GM18498 (cell line): ENCODE results near the gene GBGT1.

Experiments
- ATAC-seq: cut with Tn5 transposase; IDR thresholded peaks from one replicate; pipeline ENCODE4 v1.9.1; 2021; ENCODE audit warnings: mild to moderate bottlenecking, moderate library complexity; ENCODE audit not compliant: unreplicated experiment

Gene GBGT1

GRCh38 chr9:133166392-133166791 lies 2.7 kb upstream of the GBGT1 start:
- no peak for ATAC-seq

GRCh38 chr9:133165452-133165730 lies 1.7 kb upstream of the GBGT1 start:
- ATAC-seq: no peak

- no peak for ATAC-seq
These were observed 477 bp upstream of the GBGT1 start for GRCh38 chr9:133164191-133164590.

- ATAC-seq: no peak
These were observed 732 bp downstream of the GBGT1 start for GRCh38 chr9:133162861-133163503.

- no peak for ATAC-seq
These were observed 2.2 kb downstream of the GBGT1 start for GRCh38 chr9:133161547-133161950.

GRCh38 chr9:133160742-133161546 lies 2.8 kb downstream of the GBGT1 start:
- no peak for ATAC-seq

GRCh38 chr9:133158695-133159094 lies 5.0 kb downstream of the GBGT1 start:
- no peak for ATAC-seq

- no peak for ATAC-seq
These were observed 8.6 kb downstream of the GBGT1 start for GRCh38 chr9:133155156-133155555.

GRCh38 chr9:133154097-133154989 lies 9.4 kb downstream of the GBGT1 start:
- no peak for ATAC-seq

- no peak for ATAC-seq
These were observed 10.3 kb downstream of the GBGT1 start for GRCh38 chr9:133153227-133154096.

- no peak for ATAC-seq
These were observed 11.9 kb downstream of the GBGT1 start for GRCh38 chr9:133151601-133152525.

- no peak for ATAC-seq
These were observed 12.7 kb downstream of the GBGT1 start for GRCh38 chr9:133151041-133151440.

- ATAC-seq: peak; percentile 70
These were observed 14.3 kb downstream of the GBGT1 start for GRCh38 chr9:133149130-133150015.

GRCh38 chr9:133148199-133149129 lies 15.2 kb downstream of the GBGT1 start:
- peak; percentile 0 for ATAC-seq

- ATAC-seq: no peak
These were observed 16.1 kb downstream of the GBGT1 start for GRCh38 chr9:133147412-133148198.

GRCh38 chr9:133146746-133147411 lies 16.8 kb downstream of the GBGT1 start:
- no peak for ATAC-seq
